Stimulated activated CD4-positive, alpha-beta T cell treated with anti-CD3 and anti-CD28 coated beads, Interleukin-2, amount 100 ng/mL, for 48 hours (primary cell): ENCODE data around the gene STOML2.

Experiments used
- DNase-seq, 2 donors: peaks; one replicate each; pipeline ENCODE4 v3.0.0-alpha.2; 2020

STOML2 gene

DNA sequence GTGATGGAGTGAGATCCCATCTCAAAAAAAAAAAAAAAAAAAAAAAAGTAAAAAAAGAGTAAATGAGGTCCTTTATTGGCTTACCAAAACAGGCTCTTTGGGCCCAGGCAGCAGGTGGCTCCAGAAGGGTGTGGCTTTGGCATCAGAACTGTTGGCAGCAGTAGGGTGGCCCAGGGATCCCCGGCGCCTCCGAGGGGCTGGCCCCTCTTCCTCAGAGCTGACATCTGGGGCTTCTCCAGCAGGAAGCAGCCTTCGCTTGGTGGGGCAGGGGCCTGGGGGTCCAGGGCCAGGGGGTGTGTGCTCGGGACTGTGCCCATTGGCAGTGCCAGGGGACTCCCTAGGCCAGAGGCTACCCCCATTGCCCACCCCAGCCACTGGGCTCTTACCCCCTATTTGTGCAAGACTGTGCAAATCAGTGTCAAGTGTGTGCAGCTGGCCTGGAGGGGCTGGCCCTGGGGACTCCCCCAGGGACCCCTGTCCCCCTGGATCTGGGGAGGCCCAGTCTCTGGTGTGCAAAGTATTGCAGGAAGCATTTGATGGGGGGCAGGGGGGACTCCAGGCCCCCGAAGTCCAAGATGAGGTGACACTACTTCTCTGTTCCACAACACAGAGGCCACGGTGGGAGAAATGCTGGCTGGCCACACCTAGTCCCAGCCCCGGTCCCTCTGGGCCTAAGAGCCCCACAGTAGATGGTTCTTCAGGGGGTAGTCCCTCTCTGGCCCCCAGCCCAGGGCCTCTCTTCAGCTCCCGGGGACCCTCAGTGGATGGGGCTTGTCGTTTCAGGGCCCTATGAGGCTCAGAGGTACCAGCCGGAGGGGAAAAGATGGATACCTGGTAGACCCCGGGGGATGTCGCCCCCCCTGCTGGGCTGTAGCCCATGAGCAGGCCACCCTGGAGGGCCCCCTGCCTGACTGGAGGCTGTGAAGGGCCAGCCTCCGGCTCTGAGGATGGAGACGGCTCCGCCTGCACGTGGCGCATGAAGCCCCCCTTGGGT, 4.7 kb upstream of the STOML2 start:
- DNase-seq = no peak

- DNase-seq = no peak
These were observed 3.4 kb upstream of the STOML2 start for GRCh38 chr9:35106343-35106730.

DNA sequence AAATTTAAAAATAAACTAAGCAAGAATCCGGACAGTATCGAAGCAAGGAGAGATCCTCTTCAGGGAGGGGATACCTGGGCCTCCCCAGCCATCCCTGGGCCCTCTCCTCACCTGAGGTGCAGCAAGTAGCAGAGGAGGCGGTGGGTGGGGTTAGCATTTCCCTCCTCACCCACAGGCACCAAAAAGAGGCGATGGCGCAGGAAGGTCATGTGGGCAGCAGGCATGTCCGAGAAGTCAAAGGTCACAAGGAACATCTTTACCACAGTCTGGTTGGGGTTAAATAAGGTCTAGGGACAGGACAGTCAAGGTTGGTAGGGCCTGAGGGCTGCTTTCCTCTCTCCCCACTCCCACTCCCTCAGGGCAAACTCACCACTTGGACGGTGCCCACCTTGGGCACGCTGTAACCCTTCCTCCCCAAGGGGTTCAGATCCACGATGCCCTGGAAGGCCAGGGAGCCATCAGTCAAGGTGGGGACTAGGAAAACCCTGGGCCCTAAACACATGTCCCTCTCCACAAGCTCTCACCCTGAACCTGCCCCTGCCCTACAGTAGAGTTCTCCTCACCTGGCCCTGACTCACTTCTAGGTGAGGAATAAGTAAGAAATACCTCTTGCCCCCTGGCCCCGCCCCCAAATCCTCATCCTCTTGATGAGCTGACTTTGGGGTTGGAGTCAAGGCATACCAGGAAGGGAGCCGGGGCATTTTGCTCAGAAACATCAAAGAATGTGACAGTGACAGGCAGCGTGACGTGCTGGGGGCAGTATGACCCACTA, 2.8 kb upstream of the STOML2 start:
- no peak for DNase-seq

DNA sequence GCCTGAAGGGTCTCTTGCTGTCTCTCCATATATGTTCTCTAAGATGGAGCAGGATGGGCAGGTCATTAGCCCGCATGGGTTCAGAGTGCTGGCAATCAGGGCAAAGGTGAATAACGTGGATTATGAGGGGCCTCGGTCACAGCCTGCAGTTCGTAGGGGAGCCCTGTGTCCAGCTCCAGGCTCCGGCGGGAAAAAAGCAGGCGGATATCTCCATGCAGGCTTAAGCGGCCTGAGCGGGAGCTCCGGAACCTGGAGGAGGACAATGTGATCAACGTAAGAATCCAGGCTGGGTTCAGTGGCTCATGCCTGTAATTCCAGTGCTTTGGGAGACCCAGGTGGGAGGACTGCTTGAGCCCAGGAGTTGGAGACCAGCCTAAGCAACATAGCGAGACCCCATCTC, 2.2 kb upstream of the STOML2 start:
- DNase-seq = no peak

- DNase-seq = no peak
These were observed 1.7 kb upstream of the STOML2 start for GRCh38 chr9:35104586-35104985.

DNA sequence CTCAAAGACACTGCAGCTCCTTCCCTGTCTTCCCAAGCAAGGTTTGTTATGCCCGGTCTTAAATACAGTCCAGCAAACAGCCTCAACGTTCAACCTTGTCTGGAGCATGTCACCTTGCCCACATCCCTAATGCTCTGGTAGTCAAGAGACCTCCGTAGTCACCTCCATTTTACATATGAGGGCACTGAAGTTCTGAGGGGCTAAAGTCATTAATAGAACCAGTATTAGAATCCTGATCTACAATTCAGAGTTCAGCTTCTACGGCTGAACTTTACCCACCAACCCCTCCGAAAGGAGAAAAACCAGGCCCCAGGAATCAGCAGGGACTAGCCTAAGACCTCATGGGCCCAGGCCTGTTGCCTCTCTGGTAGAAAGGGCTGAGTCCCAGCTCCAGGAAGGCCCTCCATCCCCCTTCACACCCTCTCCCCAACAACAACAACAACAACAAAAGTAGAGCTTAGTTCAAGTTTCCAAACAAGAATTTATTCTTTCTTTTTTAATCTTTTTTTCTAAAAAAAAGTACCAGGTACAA, 795 bp upstream of the STOML2 start:
- DNase-seq = no peak

DNA sequence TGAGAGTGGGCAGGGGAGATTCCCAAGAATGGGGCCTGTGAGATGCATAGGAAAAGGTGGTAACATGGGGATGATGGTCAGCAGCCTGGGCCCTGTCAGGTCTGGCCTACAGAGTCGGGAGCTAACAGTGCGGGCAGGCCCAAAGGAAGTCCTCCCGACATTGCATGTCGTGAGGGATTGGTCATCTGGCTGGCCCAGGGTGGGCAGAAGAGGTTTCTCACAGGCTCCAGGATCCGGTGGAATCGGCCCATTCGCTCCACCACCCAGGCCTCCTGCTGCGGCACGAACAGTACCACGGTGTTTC, 514 bp downstream of the STOML2 start:
- no peak for DNase-seq

DNA sequence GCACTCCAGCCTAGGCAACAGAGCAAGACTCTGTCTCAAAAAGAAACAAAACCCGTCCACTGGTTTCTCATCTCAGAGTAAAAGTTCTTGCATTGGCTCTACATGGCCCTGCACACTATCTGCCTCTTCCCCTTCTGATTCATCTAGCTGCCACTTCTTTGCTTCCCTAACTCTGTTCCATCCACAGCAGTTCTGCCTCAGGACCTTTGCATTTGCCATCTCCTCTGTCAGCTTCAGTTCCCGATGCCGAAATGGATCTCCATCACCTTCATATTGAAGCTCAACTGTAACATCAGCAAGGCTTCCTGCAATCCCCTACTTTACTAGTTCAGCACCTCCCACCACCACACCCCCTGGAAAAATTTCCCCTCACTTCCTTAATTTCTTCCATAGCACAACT, 5.4 kb downstream of the STOML2 start:
- DNase-seq = no peak

DNA sequence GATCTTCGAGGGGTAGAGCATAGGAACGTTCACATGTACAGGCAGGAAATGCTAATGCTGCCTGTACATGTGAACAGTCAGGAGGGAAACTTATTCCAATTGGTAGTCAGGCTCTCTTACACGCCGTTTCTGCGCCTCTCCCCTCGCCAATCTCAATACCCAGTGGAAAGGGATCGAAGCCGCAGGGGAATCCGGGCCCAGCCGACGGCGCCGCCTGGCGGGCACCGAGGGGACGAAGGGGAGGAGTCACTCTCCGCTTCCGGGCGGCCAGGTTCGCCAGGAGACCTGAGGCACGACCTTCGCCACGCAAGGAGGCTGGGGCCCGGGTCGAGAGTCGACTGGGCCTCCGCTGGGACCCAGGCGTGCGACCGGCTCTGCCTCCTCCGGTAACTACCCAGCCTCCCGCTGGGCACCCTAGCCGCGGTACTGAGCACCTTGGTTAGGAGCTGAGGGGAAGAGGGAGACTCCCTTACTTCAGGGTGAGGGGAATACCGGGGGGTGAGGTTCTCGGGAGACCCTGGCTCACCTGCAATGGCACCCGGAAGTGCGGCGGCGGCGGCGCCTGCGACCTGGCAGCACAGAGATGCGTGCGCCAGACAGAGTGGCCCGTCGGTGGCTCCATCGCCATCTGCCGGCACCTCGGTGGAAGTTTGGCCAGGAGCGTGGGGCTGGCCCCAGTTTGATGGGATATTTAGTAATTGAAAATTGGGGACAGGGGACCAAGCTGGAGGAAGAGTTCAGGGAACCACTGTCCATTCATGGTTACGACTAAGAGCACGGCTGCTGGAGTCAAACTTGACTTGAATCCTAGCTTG, 6.7 kb downstream of the STOML2 start, which contains the start of gene PIGO:
TSS of gene PIGO (minus strand) at position 557 of the 815 bp plus-strand sequence. CDS start 1,026 bp downstream, outside the sequence.
- DNase-seq = peak; percentile 86 to 88

- DNase-seq = no peak
These were observed 11.4 kb downstream of the STOML2 start for GRCh38 chr9:35091536-35091935.

GRCh38 chr9:35089434-35089833, 13.5 kb downstream of the STOML2 start:
- DNase-seq = no peak

GRCh38 chr9:35085078-35085477, 17.9 kb downstream of the STOML2 start:
- DNase-seq = no peak

GRCh38 chr9:35079426-35080341, 23.2 kb downstream of the STOML2 start, which contains the start of gene FANCG:
Gene FANCG, minus strand, starts transcription at chr9:35079942. Its CDS starts 418 bp downstream, at chr9:35079524.
- DNase-seq = peak; percentile 74 to 76

DNA sequence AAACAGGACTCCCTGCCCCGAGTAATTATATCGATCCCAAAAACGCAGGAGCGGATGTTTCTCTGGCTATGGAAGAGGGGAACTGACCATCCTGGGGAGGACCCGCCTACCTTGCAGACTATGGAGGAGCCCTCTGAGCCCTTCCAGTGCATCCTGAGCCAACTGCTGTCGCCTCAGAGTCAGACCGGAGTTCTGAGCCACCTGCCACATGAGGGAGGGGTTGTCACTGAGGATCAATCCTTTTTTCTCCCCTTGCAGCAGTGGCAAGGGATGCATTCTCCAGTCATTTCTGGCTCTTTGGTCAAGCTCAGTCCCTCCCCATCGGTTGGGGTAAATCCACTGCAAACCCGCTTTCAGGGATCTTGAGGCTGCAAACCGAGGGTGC, 23.9 kb downstream of the STOML2 start:
- DNase-seq = no peak

DNA sequence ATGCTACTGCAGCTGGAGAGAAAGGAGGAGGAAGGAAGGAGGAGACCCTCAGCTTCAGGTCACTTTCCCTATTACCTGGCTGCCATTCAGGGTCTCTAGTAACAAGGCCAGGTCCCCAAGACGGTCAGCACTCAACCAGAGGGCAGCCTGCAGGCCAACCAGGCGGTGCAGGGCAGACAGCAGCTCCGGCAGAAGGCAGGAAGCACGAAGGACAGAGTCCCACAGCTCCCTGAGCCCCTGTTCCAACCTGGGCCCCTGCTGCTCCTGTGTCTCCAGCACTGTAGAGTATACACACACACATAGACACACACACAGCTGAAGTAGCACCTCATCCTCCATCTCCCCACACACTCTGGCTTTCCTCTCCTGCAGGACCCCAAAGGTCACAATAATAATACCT, 24.9 kb downstream of the STOML2 start:
- no peak for DNase-seq

DNA sequence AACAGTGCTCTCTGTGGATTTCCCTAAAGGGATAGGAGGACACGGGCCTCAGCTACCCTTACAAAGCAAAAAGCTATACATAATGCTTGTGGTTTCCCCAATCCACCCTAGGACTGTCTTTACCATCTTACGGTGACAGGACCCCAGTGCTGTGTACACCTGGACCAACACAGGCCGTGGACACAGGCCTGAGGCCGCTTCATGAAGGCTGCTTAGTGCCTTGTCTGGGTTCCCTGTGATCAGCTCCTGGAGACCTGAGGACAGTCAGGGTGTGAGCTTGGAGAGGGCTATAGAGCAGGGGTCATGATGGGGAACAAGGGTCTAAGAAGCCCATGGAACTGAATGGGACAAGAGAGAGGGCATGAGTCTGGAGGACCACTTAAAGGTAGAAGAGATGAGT, 26.1 kb downstream of the STOML2 start:
- no peak for DNase-seq

DNA sequence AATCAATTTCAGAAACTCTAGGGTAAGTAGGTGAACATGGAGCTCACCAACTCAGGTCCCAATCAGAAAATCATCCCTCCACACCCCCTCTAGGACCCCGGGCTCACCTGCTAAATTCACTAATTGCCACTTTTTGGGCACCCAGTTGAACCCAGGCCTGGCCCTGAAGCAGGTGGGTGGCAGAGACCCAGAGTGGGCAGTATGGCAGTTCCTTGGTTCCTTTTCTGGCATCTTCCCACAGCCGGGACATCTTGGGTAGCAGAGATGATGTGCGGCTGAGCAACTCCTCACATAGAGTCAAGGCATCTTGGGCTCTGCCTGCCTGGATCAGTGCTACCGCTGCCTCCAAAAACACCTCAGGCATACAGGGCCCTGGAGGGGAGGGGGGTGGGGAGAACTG, 27.6 kb downstream of the STOML2 start:
- DNase-seq = no peak

DNA sequence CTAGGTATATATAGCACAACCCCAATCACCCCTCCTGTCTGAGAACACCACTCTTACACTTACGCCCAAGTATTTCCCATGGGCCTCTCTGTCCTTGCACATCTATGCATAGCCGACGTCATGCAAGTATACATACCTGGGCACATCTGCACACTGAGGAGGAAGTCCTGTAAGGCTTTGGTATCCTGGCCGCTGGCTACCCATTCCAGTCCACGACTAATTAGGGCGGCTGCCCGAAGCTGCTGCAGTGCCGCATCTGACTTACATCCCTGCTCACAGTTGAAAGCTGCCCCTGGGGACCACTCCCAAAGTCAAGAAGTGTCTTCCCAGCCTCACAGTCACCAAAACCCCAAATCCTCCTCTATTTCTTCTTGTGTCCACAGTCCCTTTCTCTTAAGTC, 28.1 kb downstream of the STOML2 start:
- DNase-seq = no peak

GRCh38 chr9:35074141-35074540, 28.8 kb downstream of the STOML2 start:
- no peak for DNase-seq

DNA sequence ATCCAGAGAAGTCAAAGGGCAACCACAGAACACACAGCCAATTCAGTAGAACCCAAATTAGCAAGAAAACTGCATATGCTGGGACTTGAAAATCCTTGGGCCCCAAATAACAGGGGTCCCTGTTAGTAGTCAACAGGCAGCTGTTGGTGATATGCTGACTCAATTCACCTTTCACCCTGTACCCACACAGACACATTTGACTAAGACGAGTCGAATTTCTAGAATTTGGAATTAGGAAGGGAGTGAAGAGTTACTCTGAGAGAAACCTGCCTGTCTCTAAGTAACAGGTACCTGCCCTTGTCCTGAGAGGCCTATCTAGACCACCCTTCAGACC, 29.7 kb downstream of the STOML2 start:
- no peak for DNase-seq

- DNase-seq = peak; percentile 91 to 92
These were observed 30.3 kb downstream of the STOML2 start, which contains the start of gene VCP for GRCh38 chr9:35072461-35073278. Gene VCP, minus strand, starts transcription at chr9:35072625. Its CDS starts 272 bp downstream, at chr9:35072353.
